Stimulated activated CD4-positive, alpha-beta T cell treated with anti-CD3 and anti-CD28 coated beads, Interleukin-1b, Interleukin-23, amount 100 ng/mL, for 4 hours (primary cell): ENCODE data around the gene ZC2HC1B.

Experiments
- DNase-seq, 2 donors: peaks; one replicate each; pipeline ENCODE4 v3.0.0-alpha.2; 2020; ENCODE audit warnings: low read depth in 2 of 2

ZC2HC1B gene

DNA sequence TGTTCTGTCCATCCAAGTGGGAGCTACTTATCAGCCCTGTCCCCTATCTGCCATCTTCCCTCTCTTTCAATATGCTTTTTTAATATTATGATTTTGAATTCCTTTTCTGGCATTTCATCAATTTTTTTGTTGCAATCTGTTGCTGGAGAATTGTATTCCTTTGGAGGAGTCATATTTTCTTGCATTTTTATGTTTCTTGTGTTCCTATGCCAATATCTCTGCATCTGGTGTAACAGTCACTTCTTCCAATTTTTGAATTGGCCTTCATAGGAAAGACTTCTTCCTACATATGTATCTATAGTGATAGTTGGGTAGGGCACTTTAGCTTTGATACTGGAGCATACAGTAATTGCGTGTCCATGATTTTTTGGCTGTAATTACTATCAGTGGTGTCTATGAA is 70.1 kb downstream of the ZC2HC1B start:
- DNase-seq: no peak

DNA sequence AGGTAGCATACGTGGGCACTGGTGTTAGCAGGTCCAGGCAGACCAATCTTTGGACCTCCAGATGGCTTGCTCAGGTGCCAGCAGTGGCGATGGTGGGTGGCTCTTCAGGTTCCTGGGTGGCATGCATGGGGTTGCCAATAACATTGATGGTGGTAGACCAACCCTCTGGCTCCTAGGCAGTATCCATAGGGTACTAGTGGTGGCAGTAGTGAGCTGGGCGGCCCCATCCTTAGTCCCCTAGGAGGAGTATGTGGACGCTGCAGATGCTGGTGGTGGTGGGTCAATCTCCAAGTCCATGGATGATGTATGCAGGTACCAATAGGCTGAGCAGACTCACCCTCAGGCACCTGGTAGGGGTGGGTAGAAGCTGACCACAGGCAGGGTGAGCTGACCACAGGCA is 70.6 kb downstream of the ZC2HC1B start:
- no peak for DNase-seq

DNA sequence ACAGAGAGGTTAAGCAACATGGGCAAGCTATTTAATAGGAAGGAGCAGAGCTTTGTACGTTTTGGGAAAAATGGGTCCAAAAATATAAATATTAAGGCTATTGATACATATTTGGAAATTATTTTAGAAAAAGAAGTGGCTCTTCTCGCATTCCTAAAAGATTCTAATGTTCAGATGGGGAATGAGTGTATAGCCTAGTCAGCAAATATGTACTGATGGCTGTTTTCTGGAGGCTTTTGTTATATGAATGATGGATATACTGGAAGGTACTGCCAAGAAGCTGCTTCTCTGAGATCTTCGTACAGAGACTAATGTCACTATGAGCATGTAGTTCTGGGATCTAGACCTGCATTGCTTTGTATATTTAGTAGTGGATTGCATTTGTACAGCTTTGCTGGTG is 72.1 kb downstream of the ZC2HC1B start:
- DNase-seq: no peak

DNA sequence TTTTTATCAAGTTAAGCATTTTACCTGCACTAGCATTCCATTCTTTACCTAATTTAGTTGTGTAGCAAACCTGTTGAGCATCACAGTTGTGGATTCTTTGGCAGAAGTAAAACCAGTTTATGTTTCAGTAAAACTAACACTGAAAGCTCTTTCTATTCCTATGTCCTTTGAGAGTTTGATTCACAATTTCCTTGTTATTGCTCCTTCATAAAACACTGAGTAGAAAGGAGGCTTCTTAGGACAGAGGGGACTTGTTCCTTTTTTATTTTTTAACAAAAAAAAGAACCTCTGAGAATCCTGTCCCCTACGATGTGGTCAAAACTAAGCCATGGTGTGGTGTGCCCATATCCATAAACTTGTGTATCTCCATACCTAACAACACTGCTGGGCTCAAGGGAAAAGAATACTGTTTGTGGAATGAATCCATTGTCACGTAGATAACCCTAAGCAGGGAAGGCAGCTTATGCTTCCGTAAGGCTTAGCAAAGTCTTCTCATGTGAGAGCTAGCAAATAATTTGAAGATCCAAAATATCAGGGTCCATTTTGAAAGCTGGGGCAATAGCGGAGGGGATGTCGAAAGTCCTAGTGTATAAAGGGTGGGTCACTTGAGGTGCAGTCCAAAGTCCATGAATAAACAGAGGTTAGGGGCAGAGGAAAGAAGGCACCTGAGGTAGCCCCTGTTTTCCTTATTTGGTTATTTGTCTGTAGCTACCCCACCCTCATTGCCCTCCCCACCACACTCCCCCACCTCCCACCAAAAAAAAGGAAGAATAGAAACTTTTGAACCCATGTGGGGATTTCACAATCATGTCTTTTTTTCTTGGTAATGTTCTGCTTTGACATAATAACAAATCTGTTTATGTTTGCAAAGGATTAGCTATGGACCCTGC is 72.7 kb downstream of the ZC2HC1B start:
- no peak for DNase-seq

DNA sequence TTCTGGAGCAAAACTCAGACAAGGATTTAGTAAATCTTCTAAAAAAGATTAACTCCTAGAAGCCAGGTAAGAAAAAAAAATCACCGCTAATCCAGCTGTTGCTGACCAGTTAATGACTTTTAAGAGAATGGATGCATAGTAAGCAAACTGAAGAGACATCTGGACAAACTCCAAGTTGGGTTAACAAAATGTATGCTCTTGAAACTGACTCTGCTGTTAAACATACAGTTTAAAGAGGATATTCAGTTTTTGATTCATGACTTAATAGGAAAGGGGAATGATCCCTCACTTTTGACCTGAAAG is 73.3 kb downstream of the ZC2HC1B start:
- DNase-seq: no peak

DNA sequence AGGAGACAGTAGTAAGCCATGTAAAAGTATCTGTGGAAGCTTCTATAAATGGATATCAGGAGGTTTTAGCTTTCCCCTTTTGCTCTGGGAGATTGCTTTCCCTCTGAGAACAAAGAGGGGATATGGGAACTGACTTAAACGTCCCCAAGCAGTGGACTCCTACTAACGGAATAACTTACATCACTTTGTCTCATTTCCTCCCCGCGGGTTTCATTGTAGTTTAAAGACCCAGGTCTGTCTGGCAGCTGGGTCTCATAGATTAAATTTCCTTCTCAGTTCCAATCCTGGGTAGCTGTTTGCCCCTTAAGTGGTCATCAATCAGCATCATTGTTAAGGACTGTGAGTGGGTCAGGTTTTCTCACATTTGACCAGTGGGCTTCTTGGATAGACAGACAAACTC is 75.1 kb downstream of the ZC2HC1B start:
- DNase-seq: no peak

DNA sequence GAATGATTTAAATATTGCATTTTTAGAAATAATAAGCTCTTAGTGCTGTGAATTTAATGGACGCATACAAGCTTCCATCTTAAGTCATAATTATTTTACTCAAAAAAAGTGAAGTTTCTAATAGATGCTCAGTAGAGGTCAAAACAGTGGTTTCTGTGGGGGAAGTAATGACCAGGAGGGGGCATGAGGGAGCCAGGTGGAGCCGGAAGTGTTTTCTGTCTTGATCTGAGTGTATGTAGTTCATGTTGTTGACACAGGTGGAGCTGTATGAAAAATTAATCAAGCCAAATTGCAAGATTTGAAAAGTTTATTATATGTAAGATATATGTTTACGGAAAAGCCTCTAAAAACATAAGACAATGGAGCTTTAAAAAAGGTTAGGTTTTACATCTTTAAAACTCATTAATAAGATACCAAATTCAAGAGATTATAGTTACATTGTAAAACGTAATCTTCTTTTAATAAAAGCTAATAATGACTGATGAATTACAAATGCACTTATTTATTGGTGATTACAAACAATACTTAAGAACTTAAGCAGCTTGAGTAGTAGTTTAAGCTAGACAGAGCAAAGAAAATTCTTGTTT is 75.8 kb downstream of the ZC2HC1B start:
- peak; percentile 18 to 44 for DNase-seq

DNA sequence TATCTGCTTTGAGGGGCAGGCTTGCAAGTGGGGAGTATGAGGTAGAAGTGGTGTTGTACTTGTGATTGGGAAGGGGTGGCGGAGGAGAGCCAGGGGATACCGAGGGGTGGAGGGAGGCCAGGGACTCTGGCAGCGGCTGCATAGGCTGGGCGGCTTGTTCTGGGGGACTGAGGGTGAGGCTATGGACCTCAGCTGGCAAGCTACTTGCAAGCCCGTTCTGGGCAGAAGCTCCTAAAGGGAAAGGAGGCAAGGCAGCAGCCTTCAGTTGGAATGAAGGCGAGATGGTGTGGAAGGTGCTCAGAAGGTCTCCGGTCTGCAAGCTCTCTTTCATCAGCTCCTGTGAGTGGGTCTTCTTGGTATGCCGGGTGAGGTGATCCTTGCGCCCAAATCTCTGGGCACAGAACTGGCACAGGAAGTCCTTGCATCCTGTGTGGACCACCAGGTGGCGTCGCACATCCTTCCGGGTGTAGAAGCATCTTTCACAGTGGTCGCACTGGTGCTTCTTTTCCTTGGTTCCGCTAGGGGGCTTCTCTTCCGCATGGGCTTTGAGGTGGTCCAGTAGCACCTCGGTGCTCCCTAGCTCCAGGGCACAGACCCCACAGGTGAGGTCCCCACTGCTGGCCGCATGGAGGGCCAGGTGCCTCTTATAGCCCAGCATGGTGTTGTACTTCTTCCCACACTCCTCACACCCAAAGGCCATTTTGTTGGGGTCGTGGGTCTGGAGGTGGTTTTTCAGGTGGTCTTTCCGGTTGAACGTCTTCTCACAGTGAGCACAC is 77.8 kb downstream of the ZC2HC1B start:
- DNase-seq: peak; percentile 32 to 44

DNA sequence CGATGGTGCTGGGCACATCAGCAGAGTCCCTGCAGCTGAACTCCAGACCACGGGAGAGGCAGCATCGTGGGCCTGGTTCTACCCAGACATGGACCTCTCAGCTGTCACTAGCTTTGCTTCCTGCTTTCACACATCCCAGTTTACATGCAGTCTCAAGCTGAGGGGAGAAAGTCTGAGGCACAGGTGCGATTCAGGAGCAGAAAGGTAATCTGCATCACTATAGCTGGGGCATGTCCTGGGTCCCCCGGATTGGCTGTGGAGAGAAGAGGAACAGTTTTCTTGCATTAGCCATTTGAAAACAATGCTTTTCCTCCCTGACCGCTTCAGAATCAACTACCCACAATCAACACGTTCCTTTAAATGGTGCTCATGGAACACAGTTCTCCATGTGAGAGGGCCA is 83.9 kb downstream of the ZC2HC1B start:
- no peak for DNase-seq

DNA sequence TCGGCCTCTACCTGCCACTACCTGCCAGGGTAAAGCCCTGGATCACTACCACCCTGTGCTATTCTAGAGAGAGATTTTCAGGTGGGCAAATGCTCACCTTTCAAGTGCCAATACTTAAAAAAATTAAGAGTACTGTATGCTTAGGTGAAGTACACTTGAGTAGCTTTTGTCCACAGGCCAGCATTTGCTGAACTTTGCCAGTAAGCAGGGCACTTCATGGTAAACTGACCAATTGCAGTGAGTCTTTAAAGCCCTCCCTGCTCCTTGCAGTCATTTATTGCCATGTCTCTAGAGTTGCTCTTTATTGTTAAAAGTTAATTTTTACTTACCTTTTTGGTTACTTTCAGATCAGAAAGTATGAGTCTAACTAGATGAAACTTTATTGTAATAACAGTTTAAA is 85.3 kb downstream of the ZC2HC1B start:
- no peak for DNase-seq

DNA sequence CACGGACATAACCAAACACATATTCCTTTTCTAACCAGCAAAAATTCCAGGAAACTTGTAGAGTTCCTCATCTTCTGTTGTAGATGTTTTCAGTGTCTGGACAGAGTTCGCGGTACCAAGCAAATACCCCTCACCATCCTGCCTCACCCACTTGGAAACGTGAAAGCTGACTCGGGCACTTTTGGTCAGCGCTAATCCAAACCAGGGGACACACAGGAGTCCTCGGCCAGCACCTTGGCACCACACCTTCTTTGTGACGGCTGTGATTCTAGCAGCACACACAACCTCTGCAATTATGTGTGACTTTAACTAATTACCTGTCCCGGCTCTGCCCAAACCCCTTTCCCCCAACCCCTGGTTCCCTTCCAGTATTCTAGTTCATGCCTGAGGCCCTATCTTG is 85.7 kb downstream of the ZC2HC1B start:
- DNase-seq: no peak

DNA sequence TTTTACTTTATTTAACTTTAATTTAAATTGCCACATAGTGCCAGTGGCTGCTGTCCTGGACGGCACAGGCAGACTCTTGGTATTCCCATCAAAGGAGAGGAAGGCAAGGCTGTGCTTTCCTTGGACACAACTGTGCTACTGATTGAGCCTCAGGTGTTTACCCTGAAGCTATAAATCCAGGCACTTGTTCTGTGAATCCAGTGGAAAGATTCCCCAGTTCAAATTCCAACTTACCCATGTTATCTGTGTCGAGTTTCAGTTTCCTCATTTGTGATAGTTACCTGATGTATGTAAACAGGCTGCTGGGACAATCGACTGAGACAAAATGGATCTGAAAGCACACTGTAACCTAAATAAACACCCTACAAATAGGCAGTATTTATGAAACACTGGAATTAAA is 86.6 kb downstream of the ZC2HC1B start:
- no peak for DNase-seq

DNA sequence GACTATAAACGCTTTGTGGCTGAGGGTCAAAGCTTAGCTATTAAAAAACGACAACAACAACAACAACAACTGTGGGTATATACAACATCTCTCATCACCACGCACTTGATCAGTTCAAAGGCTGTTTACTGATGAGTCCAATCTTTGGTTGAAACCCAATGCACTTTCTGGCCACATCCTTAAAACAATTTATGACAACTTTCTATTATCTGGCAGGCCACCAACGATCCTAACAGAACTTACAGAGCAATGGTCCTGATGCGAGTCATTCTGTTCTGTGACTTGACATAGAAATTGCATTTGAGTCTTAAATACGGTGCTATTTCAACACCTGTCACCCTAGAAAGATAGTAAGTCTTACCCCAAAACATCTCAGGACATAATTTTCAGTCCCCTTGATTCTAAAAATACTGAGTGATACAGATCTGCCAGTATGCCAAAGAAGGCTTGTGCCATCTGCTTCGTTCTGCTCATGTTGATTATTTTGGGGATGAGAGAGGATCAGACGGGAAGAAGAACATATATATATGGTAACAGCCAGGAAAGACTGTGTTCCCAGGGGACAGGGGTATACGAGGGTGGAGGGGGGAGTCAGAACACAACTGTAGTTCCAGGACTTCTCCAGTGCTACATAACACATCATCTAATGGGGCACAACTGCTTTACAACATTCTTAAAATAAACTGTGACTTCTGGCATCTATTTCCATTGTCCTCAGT is 87.9 kb downstream of the ZC2HC1B start:
- DNase-seq: no peak

DNA sequence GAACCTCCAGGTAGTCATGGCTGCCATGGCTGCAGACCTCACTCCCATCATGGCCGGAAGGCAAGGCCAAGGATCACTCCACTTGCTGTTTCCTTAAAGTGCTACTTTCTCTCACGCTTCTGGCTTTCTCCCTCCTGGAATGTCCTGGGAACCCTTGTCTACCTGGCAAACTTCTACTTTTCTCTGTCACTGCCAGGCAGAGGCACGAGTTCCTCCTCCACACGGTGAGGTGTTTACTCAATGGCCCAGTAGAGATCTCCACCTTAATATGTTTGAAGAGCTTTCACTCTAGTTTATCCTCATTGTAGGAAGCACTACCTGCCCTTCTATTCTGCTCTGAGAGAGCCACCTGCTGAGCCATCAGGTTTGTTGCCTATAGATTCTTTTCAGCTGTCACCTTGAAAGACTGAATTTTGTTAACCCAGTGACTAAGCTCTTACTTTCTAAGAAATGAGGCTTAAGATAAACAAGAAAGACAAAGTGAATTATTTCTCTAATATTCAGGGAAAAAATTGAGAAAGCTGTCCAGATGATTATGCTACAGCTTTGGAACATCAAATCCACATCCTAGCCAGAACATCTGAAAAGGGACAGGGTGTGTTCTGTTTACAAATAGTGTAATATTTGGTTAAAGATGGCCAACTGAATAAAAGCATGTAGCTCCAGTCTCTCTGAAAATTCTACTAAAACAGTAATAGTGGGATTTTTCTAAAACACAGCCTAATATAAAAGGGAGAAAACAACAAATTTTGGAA is 88.8 kb downstream of the ZC2HC1B start:
- no peak for DNase-seq

DNA sequence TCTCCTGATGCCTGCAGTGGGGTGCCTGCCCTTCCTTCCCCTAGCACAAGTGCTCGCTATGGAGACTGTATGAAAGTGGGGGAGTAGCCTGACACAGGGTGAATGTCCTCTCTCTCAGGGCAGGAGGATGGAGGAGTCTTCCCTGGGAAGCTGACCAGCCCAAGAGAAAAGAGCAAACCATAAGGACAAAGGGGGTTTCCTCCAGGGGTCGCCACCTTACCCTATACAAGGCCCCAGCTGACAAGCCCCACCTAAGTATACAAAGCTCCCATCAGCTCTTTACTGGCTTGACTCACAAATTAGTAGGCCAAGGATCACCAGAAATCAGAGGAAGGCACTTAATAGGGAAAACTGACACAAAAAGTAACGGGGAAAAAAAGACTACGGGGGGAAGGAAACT is 89.6 kb downstream of the ZC2HC1B start:
- DNase-seq: no peak

DNA sequence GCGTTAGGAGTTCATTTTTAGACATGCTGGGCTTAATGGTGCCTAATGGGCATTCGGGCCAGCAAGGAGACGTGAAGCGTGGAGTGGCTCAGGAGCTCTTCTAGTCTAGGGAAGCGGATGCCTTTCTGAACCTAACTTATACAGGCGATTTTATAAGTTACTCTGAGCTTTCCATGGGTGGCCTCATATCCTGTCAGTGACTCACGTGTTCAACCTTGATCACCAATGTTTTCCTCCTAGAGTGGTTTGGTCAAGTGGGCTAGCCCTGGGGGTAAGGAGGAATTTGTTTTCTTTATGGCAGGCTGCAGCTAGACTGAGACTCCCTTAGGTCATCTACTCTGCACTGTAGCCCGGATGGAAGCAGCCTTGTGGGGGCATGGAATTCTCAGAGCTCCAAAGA is 91.7 kb downstream of the ZC2HC1B start:
- DNase-seq: no peak

DNA sequence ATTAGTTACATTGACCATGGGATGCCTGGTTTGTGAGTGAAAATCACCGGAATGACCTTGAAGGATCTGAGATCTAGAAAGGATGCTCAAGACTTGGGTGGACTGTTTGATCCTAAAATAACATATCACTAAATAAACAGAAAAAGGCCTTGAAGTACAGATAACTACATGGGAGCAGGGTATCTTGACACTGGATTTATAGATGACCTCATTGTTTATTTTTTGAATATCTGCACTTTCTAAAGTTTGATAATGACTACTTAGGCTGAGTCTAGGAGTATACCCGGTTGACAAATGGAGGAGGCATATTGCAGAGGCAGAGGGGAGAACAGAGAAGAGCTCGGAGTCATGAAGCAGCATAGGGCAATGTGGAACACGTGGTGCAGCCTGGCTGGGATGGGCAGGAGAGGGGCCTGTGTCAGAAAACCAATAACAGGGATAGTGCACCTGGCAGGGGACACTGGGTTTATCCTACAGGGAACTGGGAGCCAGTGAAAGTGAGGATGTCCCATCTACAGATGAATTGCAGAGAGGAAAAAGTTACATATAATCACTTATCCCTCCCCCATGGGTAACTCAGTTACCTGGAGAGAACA is 93.5 kb downstream of the ZC2HC1B start:
- no peak for DNase-seq

DNA sequence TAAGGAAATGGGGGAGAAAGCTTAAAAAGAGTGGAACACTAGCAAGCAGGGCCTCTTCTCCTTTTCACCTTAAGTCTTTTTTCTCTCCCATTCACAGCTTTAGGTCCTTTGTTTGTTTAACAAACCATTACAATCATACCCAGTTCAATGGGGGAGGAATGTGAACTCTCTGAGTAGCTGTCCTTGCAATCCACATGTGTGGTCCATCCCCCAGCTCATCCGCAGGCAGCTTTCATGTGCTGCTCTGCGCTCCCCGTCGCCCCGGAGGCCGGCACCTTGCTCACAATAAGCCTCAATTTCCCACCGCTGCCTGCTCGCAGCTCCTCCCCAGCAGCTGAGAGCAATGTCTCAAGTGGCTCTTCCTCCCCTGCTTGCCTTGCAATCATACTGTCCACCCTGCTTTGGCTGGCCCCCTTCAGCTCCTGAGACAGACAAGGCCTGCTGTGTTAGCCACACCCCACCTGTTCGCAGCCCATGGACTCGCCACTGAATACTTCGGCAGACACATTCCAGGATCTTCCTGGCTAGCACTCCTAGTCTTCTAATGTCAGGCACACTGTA is 94.6 kb downstream of the ZC2HC1B start:
- DNase-seq: no peak

DNA sequence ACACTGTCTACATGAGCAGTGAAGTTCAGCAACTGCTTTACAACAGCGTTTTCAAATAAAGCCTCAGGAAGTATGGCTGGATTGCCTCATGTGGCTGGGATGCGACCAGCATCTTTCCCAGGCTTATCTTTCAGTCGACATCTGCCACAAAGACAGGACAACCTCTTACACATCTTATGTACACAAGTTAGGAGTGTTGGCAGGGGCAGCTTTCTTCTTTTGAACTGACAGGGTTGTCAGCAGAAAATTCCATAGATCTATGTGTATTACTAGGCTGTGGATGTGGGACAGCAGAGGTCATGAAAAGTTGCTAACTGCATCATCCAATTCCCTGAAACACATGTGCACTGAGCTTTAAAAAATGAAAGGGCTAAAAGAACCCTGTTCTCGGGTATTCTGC is 95.7 kb downstream of the ZC2HC1B start:
- no peak for DNase-seq

DNA sequence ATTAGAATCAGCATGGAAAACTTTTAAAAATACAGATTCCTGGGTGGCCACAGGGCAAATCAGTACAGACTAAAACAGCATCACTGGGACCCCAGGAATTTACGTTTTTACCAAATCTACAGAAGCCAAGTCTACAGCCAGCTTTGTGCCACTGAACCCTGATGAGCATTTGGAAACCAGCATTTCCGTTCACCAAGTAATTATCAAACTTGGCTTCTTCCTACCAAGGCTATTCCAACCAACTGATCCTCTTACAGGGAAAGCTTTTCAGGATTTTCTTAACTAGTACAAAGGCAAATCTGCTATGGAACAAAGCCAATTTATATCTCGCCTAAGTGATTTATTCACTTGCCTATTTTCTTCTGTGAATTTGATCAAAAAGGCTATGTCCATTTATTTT is 96.8 kb downstream of the ZC2HC1B start:
- DNase-seq: no peak
